ENCODE measurements around the gene TKTL1.
"Not testable (repeated sequence)": the region's sequence is repeated elsewhere in the genome, so short reads cannot be mapped to it uniquely, and the experiment has no call there.

Gene TKTL1, protein sequence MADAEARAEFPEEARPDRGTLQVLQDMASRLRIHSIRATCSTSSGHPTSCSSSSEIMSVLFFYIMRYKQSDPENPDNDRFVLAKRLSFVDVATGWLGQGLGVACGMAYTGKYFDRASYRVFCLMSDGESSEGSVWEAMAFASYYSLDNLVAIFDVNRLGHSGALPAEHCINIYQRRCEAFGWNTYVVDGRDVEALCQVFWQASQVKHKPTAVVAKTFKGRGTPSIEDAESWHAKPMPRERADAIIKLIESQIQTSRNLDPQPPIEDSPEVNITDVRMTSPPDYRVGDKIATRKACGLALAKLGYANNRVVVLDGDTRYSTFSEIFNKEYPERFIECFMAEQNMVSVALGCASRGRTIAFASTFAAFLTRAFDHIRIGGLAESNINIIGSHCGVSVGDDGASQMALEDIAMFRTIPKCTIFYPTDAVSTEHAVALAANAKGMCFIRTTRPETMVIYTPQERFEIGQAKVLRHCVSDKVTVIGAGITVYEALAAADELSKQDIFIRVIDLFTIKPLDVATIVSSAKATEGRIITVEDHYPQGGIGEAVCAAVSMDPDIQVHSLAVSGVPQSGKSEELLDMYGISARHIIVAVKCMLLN

GRCh38 chrX:154295664-154296310 is at the start of gene TKTL1:
TSS of gene TKTL1 (plus strand) at chrX:154295795. CDS start at chrX:154295860, 65 bp downstream.
- DNase-seq (ENCODE audit: low read depth in 2 of 2), result no peak

GRCh38 chrX:154247377-154248045 is 48.1 kb upstream of the TKTL1 start:
- not testable (repeated sequence) for DNase-seq (ENCODE audit: low read depth in 2 of 2)

- not testable (repeated sequence) for DNase-seq (ENCODE audit: low read depth in 2 of 2)
These were observed 47.5 kb upstream of the TKTL1 start for GRCh38 chrX:154248076-154248475.

GRCh38 chrX:154257282-154257681 is 38.3 kb upstream of the TKTL1 start, which contains the start of gene OPN1MW3:
TSS of gene OPN1MW3 (plus strand) at chrX:154257582. CDS start at chrX:154257620, 38 bp downstream.
- DNase-seq (ENCODE audit: low read depth in 2 of 2), result not testable (repeated sequence)

- DNase-seq (ENCODE audit: low read depth in 2 of 2), result not testable (repeated sequence)
These were observed 36.9 kb upstream of the TKTL1 start for GRCh38 chrX:154258711-154259110.

GRCh38 chrX:154263072-154263471 is 32.5 kb upstream of the TKTL1 start:
- DNase-seq (ENCODE audit: low read depth in 2 of 2), result not testable (repeated sequence)

DNA sequence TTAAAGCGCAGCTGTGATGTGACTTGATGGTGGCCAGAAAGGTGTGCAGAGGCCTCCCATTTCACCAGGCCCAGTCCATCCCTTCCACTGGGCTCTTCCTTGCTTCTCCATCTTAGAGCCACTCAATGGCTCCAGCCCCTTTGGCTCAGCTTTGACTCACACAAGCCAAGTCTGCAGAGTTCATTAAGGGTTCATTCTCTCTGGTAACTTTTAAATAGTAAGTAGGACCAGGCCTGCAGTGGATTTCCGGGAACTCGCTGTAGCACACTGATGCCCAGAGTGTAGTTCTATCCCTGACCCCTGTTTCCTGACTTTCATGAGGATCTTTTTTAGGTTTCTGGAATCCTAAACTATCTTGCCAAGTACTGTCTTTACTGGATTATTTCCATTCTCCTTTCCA is 26.4 kb upstream of the TKTL1 start:
- not testable (repeated sequence) for DNase-seq (ENCODE audit: low read depth in 2 of 2)

- not testable (repeated sequence) for DNase-seq (ENCODE audit: low read depth in 2 of 2)
These were observed 10.9 kb upstream of the TKTL1 start for GRCh38 chrX:154284489-154285338.

- not testable (repeated sequence) for DNase-seq (ENCODE audit: low read depth in 2 of 2)
These were observed 9.2 kb upstream of the TKTL1 start for GRCh38 chrX:154286406-154286805.

DNA sequence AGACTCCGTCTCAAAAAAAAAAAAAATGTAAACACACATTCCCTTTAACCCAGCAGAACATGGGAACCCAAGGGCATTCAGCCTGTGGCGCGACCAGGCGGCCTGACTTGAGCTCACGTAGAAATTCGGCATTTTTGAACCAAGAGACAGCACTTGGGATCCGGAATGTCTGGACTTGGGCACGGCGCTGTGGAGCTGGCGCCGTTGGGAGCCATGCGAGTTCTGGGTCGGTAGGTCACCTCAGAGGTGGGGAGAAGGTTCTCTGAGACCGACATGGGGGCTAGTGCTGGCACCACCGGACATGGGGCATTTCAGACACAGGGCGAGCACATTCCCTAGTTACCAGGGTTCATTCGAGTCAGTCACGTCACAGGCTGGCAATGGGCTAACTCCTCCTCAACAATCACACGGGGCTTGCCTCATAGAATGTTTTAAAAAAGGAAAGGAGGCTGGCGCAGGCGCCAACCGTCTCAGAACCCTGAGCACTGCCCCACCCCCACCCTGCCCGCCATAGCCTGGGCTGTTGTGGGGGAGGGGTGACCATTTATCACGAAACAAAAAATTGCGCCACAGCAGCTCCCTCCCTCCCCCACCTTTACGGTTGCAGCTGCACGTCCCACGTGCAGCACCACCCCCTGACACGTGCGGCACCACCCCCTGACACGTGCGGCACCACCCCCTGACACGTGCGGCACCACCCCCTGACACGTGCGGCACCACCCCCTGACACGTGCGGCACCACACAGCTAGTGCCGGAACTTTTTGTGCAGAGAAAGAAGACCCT is 612 bp upstream of the TKTL1 start, which contains the start of gene TEX28:
TSS of gene TEX28 (minus strand) at position 334 of the 784 bp plus-strand sequence. CDS start 3,007 bp downstream, outside the sequence.
- no peak for DNase-seq (ENCODE audit: low read depth in 2 of 2)

- no peak for DNase-seq (ENCODE audit: low read depth in 2 of 2)
These were observed 1.1 kb downstream of the TKTL1 start for GRCh38 chrX:154296731-154297130.

- no peak for DNase-seq (ENCODE audit: low read depth in 2 of 2)
These were observed 2.7 kb downstream of the TKTL1 start for GRCh38 chrX:154298312-154298711.

- DNase-seq (ENCODE audit: low read depth in 2 of 2), result no peak
These were observed 5.2 kb downstream of the TKTL1 start for GRCh38 chrX:154300816-154301215.

GRCh38 chrX:154302998-154303397 is 7.4 kb downstream of the TKTL1 start:
- DNase-seq (ENCODE audit: low read depth in 2 of 2), result not testable (repeated sequence)

DNA sequence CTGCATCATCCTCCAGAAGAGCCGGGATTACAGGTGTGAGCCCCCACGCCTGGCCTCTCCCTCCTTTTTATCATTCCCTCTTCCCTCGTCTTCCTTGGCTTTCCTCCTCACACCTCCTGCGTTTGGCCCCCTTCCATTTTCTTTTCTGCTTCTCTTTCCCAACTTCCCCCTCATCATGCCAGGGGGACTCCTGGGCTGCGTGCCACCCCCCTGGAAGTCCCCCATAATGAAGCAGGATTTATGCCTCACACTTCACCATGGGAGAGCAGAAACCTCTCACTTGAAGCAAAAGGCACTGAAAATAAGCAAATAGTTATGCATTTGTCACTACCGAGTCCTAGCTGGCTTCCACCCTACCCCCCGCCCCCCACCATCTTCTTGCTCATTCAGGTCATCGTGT is 7.9 kb downstream of the TKTL1 start:
- DNase-seq (ENCODE audit: low read depth in 2 of 2), result no peak

- DNase-seq (ENCODE audit: low read depth in 2 of 2), result no peak
These were observed 9.3 kb downstream of the TKTL1 start for GRCh38 chrX:154304846-154305245.

- no peak for DNase-seq (ENCODE audit: low read depth in 2 of 2)
These were observed 10.1 kb downstream of the TKTL1 start for GRCh38 chrX:154305541-154306205.

- no peak for DNase-seq (ENCODE audit: low read depth in 2 of 2)
These were observed 11.6 kb downstream of the TKTL1 start for GRCh38 chrX:154307202-154307601.
